Islet precursor cell (in vitro differentiated cells): Measurements from ENCODE around the gene MACROD2.

ENCODE experiments used
- DNase-seq: peaks from one replicate; pipeline ENCODE4 v3.0.0-alpha.2; 2018

Gene MACROD2

DNA sequence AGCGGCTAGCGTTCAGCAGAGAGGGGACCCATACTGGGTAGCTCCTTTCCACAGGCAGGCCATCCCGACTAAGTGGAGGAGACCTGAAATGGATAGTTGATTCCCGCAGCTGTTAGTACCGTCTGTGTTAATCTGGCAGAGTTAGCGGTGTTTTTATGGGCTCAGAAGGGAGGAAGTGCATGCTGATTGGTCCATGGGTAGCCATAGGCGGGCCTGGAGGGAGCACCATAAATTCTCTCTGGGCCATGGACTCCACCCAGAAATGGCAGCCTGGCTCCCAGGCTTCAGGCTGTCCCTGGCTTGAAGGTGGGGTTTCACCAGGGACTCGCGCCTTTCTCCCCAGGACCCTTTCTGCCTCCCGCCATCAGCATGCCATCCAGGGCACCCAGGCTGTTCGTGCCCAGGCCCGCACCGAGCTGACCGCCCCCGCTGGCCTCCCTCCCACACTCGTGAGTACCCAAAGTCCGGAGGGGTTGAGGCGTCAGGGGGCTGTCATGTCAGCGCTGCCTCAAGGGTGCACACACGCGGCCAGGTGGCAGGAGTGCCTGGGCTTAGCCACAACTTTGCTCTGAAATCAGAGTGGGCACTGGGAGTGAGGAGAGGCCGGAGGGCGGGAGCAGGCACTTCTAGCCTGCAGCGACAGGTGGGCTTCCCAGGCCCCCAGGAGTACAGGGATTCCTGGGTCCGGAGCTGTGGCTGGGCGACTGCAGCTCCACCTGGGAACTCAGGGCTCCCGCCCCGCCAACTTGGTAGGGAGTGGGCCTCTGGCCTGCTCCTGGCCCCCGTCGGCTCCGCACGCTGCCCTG lies 1036.4 kb downstream of the MACROD2 start:
- DNase-seq = no peak

DNA sequence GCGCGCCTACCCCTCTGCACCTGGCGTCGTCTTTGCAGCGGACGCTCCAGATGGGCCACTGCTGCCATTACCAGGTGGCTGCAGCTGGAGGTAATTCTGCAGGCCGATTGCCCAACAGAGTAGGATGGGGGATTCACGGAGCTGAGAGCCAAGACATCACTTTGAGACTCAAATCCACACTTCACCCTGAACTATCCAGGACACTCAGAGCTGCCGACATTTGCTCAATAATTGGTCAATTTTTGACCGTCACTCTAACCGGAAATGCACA lies 1037.0 kb downstream of the MACROD2 start:
- no peak for DNase-seq

DNA sequence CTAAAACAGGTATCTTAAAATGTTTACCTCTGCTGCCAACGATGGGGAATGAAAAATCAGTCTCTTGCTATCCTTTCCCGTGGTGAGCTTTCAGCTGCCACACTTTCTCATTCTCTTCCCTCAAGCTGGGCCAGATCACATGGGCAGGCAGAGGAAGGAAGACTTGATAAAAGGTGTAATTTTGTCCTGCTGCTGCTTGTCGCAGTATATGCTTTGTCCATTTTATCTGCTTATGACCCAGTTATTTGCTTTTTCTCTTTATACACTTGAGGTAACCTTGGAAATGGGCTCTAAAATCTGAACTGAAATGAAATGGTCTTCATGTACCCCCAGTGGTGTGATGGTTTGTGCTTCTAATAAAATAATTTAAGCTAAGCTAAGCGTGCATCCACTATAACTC lies 1038.0 kb downstream of the MACROD2 start:
- DNase-seq = no peak

DNA sequence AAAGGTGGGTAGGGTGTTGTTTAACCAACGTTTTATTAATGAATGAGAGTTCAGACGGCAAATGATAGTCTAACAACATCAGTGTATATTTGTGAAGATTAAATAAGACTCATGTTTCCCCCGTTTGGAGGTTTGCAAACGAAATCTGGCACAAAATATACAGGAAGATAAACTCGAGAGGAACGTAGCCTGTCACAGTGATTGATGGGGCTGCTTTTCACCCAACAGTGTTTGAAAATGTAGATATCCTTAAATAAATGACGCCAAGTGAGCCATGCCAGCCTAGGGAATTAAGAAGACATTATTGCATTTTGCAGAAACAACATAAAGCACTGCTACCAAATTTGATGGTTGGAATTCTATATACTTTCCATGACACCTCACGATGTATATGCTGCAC lies 1038.6 kb downstream of the MACROD2 start:
- no peak for DNase-seq

DNA sequence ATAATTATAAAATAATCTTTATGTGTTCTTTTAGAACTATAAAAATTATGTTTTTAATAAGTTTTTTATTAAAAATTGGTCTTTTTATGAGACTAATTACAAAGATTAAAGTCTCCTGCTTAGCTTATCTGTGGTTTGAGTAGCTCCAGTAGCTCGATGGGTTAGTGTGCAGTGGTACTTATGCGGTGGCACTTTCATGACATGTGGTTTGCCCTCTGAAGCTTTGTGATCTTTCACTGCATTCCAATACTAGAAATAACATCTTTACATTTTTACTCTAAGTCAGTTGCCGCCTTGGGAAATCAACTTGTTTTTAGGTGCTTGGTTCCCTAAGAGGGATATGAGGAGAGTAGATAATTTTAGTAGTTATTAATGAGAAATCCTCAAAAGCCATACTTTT lies 1041.6 kb downstream of the MACROD2 start:
- DNase-seq = no peak

DNA sequence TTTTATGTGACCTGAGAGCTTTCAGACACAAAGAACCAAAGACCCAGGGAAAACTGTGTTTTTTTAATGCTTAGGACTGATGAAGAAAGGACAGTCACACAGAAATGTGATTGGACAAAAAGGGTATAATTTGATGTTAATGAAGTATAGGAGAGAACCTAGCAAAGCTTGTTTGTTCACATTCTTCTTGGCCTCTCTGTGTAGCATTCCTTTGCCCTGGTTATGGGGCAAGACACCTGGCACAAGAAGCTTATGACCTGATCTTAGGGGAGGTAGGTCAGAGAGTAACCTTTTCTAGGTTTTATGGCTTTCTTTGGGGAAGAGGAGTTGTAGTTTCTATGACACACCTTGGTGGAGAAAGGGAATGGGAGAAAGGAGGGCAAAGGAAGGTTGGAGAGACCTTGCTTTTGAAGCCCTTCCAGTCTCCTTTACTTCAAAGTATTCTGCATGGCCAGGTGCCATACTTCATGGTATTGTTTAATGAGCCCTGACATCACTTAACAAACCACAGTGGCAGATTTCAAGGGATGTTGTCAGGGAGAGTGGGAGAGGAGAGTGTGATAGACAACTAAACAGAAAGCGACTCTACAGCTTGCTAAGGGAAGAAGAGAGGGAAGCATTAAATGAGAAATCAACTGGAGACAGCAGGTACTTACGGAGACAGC lies 1043.9 kb downstream of the MACROD2 start:
- DNase-seq = no peak

DNA sequence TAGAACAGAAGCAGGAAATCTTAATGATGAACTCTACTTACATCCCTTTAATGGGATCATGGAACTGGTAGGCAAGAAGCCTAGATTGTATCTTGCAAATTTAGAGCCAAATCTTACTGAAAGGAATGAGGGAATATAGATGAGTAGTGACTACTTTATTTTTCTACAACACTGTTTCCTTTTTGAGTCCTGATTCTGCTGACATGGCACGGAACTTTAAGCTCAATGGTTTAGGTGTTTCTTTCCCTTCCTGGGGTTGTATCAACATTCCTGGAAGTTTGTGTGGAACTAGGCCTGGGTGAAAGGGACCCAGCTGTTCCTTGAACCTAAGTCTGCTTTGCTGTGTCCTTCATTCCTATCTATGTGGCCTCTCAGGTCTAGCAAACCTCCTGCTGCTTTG lies 1047.4 kb downstream of the MACROD2 start:
- DNase-seq = no peak

DNA sequence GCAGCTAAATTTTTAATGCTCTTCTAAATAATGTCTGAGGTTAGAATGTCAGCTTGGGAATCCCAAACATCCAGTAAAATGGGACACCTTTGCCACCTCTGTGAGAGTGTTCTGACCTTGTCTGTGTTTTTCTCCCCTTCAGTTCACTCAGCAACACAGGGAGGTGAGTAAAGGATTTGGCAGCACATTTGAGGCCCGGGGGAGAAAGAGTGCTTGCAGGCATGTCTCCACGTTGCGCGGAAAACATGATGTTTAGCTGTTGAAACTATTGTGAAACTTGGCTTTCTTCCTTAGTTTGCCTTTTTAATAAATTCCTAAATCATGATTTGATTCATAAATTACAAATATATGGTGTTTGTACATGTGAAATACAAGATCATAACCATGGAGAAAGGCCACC lies 1049.9 kb downstream of the MACROD2 start:
- DNase-seq = no peak

DNA sequence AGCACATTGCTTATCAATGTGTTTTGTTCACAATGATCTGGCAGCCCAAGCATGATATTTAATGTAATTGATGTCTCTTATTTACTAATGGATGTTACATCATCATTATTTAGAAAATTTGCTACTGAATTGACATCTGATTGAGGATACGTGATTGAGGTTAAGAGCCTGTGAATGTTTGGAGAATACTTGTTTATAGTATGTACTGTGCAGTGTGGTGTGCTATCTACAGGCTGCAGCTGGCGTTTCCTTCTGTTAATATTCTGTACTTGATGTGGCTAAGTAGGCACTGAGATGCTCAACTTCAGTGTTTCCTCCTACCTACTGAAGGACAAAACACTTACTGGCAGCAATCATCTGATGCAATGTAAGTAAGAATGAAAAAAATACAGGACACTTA lies 1051.7 kb downstream of the MACROD2 start:
- no peak for DNase-seq

DNA sequence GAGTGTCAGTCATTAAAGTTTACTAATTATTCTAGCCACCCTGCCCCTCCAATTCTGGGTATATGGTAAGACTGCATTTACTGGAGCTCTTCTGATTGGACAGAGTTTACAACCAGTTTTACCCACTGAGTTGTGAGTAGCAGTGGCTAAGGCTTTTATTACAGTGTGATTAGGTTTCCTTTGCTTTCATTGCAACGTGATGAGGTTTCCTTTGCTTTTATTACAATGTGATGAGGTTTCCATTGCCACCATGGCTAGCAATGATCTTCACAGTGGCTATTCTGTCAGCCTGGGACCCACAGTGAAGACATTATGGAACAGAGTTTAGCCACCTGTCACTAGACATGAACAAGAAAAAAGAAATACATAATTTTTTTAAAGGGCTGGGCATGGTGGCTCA lies 1052.3 kb downstream of the MACROD2 start:
- DNase-seq = no peak

DNA sequence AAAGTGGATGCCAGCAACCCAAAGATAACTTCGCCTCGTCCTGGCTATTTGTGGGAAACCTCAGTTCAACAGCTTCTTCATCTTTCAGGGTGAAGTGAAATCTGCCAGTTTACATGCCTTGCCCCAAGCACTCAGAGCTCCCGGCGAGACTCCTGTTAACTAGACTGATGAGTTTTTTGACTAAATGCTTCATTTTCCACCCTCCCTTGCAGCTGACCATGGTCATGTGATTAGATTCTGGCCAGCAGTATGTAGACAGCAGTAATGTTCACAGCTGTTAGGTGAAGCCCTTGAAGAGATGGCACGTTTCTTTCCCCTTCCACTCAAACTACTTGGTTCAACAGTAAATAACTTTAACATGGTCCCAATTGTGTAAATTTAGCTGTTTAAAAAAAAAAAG lies 1060.9 kb downstream of the MACROD2 start:
- DNase-seq = no peak

DNA sequence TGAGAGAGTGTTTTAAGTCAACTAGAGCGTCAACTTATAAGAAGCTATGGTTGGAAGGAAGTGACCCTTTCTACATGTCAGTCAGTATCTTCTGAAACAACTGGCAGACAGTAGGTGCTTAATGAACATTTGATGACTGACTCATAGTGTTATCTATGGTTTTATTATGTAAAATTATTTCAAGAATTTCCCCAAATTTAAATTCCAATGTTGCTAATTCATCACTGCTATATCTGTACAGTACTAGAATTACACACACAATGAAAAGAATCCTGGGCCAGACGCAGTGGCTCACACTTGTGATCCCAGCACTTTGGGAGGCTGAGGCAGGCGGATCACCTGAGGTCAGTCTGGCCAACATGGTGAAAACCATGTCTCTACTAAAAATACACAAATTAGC lies 1063.5 kb downstream of the MACROD2 start:
- DNase-seq = no peak

DNA sequence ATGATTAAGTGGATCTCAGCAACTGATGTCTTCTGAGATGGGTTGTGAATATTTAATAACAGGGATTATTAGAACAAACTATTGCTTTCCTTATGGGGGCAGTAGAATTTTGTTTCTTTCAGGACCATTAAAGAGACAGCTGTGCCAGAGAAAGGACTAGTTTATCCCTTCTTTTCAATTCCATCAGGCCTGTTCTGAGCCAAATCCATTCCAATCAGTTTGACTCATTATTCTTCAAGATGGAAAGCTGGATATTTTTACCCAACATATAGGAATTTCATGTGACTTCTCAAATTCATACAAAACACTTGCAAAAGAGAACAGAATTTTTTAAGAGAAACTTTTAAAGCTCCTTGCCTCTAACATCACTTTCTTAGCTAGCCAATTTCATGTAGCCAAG lies 1064.1 kb downstream of the MACROD2 start:
- no peak for DNase-seq

DNA sequence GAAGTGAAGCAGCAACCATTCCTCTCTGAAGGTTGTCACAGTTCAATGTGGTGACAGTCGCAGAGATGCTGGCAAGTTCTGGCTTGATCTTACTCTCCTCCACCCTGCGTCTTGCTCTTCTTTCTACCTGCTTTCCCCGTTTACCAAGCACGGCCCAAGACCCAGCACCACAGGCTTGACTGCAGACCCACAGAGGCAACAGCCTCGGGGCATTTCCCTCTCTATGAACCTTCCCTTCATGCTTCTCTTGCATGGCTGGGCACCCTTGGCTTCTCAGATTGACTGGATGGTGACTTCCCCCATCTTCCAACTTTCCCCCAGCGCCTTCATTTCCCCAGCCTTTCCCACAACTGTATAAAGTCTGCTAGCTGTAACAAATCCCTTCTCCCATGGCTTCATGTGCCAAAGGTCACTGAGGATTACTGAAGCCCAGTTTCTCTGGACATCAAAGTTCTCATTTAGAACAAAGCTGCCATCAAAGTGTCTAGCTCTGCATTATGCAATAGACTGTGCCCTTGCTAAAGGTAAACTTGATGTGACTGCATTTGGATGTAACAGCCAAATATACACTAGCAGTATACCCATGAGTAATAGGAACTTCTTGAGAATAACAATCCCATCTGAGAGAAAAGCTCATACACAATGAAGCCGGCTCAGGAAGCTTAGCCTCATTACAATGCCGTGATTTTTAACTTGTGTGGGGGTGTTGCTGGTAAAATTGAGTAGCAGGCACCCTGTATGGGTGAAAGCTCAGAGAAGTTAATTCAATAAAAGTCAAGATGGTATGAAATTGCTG lies 1065.1 kb downstream of the MACROD2 start:
- no peak for DNase-seq

DNA sequence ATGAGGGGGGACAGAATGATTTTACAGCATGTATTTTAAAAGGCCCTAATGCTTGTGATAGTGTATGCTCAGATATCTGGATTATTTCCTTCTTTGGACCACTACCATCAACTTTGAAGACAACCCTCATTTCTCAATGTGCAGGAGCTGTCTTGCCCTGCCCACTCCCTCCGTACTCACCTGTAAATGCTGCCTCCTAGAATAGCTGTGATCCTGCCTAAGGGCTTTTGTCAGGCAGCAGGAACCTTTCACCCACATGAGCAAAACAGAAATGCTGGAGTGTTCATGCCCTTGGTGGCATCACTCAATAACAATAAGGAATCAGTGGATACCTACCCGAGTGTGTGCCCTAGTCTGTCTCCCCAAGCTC lies 1065.7 kb downstream of the MACROD2 start:
- no peak for DNase-seq

DNA sequence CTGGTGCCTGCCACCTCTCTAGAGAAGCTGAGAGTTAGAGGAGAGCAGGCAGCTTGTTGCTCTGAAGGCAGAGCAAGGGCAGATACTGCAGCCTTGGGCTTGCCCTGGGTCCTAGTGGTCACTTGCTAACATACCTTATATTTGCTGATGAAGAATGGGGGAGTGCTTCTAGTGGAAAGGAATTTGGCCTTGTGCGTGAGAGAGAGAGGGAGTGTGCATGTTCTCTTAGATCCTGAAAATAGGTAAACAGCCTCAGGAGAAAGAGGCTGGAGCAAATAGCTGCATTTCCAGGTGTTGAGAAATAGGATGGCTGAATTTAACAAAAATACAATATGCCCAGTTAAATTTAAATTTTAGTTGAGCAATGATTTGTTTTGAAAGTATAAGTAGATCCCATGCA lies 1066.6 kb downstream of the MACROD2 start:
- peak; percentile 65 for DNase-seq

DNA sequence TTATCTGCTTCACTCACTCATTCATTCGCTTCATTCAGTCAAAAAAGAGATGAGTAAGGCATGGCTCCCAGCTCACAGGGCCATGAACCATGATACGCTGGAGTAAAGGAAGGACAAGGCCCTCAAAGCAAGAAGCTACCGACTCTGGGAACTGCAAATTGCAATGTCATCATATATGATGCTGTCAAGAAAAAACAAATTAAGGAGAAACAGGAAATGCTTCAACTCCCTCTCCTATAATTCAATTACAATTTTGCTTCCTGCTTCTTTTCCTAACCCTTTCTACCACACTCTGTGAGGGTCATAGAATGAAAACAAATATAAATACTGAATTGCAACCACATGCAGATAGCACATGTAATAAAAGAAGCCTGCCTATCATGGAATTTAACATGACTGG lies 1067.8 kb downstream of the MACROD2 start:
- no peak for DNase-seq

DNA sequence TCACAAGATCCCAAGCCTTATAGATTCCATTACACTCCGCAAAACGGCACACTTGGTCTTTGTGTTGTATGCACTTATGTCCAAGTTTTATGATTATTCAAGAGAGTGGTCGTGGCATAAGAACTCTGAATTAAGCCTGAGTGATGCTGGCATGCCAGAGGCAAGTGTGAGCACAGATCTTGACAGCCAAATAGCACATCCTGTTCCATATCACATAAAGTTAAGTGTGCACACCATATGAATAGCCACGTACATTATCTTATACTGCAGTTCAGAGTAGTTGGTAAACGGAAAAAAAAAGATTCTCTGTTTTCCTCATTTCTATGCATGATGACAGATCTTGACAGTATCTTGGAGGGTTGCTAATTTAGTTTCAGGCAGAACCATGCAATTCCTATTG lies 1069.4 kb downstream of the MACROD2 start:
- no peak for DNase-seq

DNA sequence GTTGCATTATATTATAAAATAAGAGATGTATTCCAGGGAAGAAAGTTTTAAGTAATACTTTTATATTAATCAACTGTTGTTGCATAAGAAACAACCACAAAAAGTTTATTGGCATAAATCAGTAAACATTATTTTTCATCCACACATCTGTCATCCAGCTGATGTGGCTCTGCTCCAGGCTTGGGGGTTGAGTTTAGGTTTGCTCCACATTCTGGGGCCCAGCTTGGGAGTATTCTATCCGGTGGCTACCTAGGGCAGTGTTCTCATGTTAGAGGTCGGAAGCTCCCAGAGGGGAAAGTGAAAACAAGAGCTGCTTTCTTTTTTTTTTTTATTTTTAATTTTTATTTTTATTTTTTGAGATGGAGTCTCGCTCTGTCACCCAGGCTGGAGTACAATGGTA lies 1070.5 kb downstream of the MACROD2 start:
- DNase-seq = no peak

DNA sequence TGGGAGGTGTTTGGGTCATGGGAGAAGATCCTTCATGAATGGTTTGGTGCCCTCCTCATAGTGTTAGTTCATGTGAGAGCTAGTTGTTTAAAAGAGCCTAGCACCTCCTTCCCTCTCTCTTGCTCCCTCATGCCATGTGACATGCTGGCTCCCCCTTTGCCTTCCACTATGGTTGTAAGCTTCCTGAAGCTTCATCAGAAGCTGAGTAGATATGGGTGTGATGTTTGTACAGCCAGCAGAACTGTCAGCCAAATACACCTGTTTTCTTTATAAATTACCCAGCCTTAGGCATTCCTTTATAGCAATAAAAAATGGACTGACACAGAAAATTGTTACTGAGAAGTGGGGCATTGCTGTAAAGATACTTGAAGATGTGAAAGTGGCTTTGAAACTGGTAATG lies 1073.2 kb downstream of the MACROD2 start:
- no peak for DNase-seq

DNA sequence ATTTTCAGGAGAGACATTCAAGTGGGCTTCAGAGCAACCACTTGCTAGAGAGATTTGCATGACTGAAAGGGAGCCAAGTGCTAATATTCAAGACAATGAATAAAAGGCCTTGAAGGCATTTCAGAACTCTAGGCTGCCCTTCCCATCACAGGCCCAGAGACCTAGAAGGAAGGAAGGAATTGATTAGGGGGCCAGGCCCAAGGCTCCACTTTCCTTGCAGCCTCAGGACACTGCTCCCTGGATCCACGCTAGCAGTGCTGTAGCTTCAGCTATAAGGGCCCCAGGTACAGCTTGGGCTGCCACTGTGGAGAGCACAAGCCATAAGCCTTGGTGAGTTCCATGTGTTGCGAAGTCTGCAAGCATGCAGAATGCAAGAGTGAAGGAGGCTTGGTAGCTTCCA lies 1074.0 kb downstream of the MACROD2 start:
- no peak for DNase-seq

DNA sequence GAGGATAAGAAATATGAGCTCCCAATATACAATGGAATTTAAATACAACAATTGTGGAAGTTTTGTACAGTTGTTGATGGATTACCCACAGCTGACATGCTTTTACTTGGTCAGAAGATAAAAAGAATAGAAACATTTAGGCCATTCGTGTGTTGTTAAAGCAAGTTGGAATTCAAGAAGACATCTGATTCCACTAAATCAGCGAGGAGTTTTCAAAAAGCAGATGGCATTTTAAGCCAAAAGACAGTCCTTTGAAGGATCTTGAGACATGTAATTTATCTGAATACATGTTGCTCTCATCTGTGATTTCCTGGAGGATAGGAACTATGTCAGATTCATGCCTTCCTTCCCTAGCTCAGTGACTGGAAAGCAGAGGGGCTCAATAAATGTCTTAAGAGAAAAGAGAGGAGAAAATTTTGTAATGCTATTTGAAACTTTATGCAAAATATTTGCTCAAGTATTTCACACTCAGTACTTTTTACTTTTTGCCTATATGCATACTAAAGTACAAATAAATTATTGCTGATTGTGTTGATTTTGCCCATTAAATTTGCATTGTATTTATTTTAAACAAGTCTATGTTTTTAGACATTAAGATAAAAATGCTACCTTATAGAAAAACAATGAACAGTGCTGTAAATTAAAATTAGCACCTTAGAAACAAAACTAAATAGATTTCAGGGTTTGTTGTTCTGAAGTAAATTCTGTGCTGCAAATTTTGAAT lies 1075.9 kb downstream of the MACROD2 start:
- DNase-seq = no peak

DNA sequence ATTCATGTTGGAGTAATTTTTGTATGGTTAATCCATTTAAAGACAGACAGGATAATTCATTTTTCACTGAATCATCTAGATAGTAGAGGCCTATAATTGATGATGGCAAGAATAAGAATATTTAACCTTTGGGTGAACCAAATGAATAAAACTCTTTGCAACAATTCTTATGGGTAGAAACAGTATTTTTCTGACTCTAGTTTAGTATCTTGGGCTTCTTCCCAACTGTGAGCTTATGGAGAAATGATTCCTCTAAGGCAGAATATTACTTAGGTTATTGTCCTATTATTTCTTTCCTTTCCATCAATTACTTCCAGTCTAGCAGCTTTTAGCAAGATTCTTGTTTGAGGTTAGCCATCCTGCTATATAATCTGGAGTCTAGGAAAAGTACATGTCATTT lies 1077.0 kb downstream of the MACROD2 start:
- DNase-seq = no peak

DNA sequence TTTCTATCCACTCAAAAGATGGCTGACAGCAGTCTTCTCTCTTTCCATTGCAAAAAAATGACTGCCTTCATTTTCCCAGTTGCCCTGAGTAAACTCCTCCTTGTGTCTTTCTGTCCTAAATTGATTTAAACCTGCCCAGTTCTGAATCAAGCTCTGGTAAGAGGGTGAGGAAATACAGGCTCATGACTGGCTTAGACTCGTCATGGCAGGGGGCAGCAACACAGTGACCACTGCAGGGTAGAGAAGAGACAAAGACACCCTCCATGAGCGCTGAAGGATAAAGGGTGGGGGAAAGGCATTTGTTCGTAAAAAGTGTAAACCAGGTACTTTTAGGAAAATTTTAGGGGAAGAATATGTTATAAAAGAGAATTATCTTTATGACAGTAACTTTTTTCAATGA lies 1080.3 kb downstream of the MACROD2 start:
- no peak for DNase-seq
